HG03139 (cell line): ENCODE data around the gene ADAMTS3.

ENCODE experiments used
- ATAC-seq: cut with Tn5 transposase; IDR thresholded peaks from one replicate; pipeline ENCODE4 v1.9.1; 2021; ENCODE audit not compliant: unreplicated experiment

Gene ADAMTS3

GRCh38 chr4:72351521-72351920, 217.5 kb downstream of the ADAMTS3 start:
- ATAC-seq = no peak

- no peak for ATAC-seq
Observed at GRCh38 chr4:72348701-72349100, 220.3 kb downstream of the ADAMTS3 start.

GRCh38 chr4:72344418-72344817, 224.6 kb downstream of the ADAMTS3 start:
- no peak for ATAC-seq

- ATAC-seq = no peak
Observed at GRCh38 chr4:72341432-72341820, 227.6 kb downstream of the ADAMTS3 start.

- ATAC-seq = no peak
Observed at GRCh38 chr4:72340803-72341431, 228.1 kb downstream of the ADAMTS3 start.

- ATAC-seq = no peak
Observed at GRCh38 chr4:72338060-72338459, 231.0 kb downstream of the ADAMTS3 start.

GRCh38 chr4:72330381-72330780, 238.6 kb downstream of the ADAMTS3 start:
- no peak for ATAC-seq

GRCh38 chr4:72326692-72327632, 242.1 kb downstream of the ADAMTS3 start:
- ATAC-seq = no peak

GRCh38 chr4:72325215-72325614, 243.8 kb downstream of the ADAMTS3 start:
- no peak for ATAC-seq

GRCh38 chr4:72323227-72323626, 245.8 kb downstream of the ADAMTS3 start:
- ATAC-seq = no peak

GRCh38 chr4:72320223-72320948, 248.6 kb downstream of the ADAMTS3 start:
- ATAC-seq = no peak

- no peak for ATAC-seq
Observed at GRCh38 chr4:72319601-72320021, 249.4 kb downstream of the ADAMTS3 start.

- no peak for ATAC-seq
Observed at GRCh38 chr4:72318421-72319170, 250.4 kb downstream of the ADAMTS3 start.

GRCh38 chr4:72314869-72315268, 254.2 kb downstream of the ADAMTS3 start:
- ATAC-seq = no peak

GRCh38 chr4:72313121-72313520, 255.9 kb downstream of the ADAMTS3 start:
- ATAC-seq = no peak

GRCh38 chr4:72312032-72312650, 256.9 kb downstream of the ADAMTS3 start:
- ATAC-seq = no peak

GRCh38 chr4:72311291-72311690, 257.7 kb downstream of the ADAMTS3 start:
- no peak for ATAC-seq

- no peak for ATAC-seq
Observed at GRCh38 chr4:72305620-72306019, 263.4 kb downstream of the ADAMTS3 start.

- no peak for ATAC-seq
Observed at GRCh38 chr4:72305080-72305479, 263.9 kb downstream of the ADAMTS3 start.

- ATAC-seq = peak; percentile 91
Observed at GRCh38 chr4:72302981-72303704, 265.9 kb downstream of the ADAMTS3 start.
